HG03520 (cell line): ENCODE data around the gene HAND1.

ENCODE experiments used
- ATAC-seq: cut with Tn5 transposase; IDR thresholded peaks from one replicate; pipeline ENCODE4 v1.9.1; 2021; ENCODE audit warnings: mild to moderate bottlenecking, moderate library complexity; ENCODE audit not compliant: unreplicated experiment

HAND1 gene

GRCh38 chr5:154506049-154506715 is 28.2 kb upstream of the HAND1 start:
- ATAC-seq = no peak

DNA sequence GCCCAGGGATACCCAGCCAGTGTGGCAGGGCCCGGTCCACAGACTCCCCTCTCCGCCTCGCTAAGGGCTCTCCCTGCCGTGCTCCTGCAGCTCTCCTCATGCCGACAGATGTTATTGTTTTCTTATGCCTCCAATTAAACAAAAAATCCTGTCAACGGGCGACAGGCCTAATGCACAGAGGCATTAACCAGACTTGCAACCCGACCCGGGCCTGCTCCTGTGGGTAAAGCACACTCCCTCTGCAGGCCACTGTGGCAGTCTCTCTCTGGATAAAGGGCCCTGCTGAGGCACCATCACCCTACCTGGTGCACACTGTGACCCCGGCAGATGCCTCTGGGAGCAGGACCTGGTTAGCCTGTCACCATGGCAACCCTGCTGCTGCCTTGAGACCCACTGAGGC is 27.5 kb upstream of the HAND1 start:
- ATAC-seq = no peak

DNA sequence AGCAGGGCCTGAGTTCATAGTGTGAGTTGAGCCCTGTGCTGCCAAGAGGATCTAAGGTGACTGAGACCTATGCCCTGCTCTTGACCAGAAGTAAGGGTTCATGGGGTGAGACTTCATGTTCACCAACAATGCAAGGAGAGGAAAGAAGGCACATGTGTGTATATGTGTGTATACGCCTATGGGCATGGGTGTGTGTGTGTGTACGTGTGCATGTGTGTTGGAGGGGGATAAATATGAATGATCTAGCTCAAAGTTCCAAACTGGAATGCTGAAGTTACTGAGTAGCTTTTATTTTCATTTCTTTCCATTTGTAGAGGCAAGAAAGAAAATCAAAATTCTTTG is 25.6 kb upstream of the HAND1 start:
- no peak for ATAC-seq

DNA sequence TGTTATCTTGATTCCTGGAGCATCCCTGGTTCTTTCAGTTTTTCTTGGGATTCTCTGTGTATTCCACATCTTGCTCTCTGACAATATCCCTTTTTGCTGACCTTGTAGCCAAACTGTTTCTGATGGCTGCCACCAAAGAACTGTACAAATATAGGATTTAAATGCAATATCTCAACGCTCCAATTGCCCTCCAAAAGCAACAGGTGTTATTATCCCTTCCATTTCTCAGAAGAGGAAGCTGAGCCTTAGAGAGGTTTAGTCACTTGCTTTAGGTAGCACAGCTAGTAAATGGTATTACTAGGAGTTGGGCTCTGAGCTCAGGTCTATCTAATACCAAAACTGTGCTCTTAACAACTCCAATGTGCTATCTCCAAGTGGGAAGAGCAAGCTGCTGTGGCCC is 24.2 kb upstream of the HAND1 start:
- ATAC-seq = no peak

DNA sequence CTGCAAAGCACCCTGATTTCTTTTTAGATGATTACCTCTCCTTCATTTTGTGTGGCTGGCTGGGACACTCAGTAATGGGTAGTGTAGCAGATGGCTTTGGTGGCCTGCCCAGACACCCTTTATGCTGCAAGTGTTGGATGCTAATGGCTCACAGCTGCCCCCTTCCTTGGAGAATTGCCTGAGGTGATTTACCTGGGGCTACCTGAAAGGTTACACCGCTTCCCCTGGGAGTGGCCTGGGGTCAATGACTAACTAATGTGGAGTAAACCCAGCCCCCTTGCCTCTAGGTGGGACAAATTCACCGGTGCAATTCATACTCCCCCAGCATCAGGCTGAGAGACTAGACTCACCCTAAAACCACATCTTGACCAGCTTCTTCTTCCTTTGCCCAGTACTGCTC is 23.5 kb upstream of the HAND1 start:
- no peak for ATAC-seq

GRCh38 chr5:154498994-154499393 is 21.0 kb upstream of the HAND1 start:
- no peak for ATAC-seq

DNA sequence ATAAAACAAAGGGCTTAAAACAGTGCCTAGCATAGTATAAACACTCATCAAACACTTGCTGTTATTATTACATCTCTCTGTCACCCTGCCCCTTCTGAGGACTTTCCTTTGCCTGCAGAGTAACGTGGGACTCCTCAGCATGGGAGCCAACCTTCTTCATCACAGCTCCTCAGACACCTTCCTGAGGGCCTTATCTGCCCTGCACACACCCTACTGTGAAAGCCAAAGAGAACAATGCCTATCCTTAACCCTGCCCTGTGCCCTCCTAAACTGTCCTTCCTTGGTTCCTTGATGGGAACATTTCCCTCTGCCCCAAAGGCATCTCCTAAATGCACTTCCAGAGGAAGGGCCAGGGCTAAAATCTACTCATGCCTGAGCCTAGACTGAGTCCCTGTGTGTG is 20.6 kb upstream of the HAND1 start:
- ATAC-seq = no peak

DNA sequence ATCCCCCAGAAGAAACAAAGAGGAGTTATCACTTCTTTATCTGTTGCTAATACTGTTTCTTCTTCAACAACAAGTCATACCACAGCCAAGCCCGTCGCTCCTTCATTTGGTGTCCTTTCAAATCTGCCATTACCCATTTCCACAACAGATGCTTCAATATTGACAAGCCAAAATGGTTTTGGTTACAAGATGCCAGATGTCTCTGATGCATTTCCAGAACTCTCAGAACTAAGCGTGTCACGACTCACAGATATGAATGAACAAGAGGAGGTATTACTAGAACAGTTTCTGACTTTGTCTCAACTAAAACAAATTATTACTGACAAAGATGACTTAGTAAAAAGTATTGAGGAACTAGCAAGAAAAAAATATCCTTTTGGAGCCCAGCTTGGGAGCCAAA is 16.0 kb upstream of the HAND1 start:
- ATAC-seq = no peak

DNA sequence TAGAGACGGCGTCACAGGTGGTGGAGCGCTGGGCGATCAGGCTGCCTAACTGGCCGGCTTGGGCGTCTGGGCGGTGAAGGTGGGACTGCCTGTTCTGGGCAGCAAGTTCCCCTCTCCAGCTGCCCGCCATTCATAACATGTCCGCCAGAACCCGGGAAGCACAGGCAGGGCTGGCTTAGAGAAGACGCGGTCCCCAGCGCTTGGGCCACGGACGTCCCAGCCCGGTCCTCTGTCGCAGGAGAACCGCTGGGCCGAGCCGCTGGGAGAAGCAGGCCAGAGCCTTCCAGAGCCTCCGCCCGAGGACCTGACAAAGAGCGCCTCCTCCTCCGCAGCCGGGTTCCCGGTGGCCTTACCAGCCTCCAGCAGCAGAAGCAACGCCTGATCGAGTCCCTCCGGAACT is 15.2 kb upstream of the HAND1 start:
- ATAC-seq = no peak

DNA sequence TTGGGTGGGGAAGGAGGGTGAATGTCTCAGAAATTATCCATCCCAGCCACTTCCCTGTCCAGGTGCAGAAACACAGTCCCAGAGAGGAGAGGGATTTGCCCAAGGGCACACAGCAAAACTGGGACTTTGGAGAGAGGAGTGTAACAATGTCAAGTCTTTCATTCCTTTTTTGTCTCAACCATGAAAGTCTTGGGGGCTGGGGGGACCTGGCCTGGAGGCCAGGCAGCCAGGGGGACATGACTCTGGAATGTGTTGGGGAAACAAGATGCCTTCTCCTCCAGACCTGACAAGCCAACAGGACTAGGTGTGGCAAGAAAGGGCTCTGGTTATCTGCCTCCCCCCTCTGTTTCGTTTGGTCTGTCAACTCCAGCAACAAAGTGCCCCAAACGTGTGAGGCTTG is 13.9 kb upstream of the HAND1 start:
- no peak for ATAC-seq

DNA sequence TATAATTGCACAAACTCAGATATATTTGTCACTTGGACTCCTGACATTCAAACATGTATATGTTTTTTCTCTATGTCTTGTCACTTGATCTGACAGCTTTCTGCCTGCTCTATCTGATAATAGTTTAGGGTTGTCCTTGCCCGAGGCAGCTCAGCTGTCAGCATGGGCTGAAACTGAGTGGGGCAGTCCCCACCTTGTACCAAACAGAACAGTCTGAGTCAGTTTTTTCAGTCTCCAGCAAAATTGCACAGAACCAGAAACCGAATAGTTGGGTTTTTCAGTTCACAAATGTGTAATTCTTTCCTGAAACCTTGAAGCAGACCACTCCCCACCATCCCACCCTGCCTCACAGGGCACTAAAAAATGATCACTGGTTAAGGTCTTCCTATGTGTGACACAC is 9.5 kb upstream of the HAND1 start:
- ATAC-seq = peak; percentile 100

DNA sequence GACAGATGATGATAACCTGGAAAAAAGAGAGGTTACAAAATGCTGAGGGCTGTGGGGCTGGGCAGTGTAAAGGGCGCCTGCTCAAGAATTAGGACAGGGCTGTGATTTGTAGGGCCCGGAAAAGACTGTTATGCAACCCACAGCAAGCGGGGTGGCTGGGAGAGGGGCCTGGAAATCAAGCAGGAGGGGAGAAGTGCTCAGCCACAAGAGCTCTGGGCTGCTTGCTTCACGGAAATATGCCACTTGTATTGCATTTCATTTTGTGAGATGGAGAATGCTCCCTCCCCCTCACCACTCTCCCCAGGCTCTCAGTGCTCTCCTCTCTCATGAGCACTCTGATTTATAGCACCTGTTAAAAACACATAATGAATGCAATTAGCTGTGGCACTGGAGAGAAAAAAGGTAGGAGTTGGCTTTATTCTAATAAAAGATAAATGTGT is 8.4 kb upstream of the HAND1 start:
- ATAC-seq = no peak

DNA sequence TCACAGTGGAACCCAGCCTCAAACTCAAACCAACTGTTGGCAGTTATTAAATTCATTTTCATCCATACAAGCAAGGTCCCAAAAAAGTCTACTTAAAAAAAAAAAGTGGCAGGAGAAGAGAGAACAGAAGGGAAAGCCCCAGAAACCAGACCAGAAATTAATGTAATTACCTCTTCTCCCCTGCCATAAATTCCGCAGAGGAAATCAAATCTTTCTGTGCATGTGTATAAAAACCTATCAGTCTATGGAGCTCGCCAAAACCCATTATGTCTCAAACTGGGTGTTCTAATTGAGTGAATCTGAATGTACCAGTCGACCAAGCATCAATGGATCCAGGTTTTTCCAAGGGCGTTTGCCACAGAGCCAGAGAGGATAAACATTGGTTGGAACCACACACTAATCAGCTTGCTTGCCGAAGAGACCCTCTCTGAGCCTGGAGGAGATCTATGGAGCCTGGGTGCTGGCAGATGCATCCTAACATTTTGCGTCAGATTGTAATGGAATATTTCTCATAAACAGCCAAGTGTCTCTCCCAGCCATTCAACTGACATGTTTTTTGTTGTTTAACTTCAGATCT is 7.9 kb upstream of the HAND1 start:
- no peak for ATAC-seq

GRCh38 chr5:154485096-154485491 is 7.1 kb upstream of the HAND1 start:
- no peak for ATAC-seq

DNA sequence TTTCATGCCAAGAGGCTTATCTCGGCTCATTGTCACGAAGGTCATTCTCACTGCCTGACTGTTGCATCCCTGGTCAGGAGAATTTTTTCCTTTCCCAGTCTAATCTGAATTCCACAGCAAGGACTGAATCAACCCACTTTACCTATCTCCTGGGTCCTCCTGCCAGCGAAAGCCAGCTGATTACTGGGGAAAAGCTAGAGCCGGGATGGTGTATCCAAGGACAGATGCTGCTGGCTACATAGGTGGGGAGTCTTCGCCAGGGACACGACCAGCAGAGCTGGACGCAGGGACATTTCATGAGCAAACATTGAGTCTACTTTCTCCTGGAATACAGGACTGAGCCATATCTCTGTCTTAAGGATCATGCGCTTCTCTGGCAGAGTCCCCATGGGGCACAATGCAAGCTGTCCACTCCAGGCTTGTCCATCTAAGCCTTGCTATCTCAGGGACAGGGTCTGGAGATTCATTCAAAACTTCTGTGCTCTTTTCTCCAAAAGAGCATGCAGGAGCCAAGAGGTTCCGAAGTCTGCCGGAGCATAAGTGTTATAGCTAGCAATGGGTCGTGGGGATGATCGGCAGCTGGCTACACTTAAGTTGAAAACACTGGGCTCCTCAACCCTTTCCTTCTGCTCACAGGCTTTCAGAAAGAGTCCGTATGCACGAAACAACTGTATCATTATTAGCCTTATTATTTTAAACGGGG is 6.5 kb upstream of the HAND1 start:
- ATAC-seq = no peak

GRCh38 chr5:154483654-154484392 is 5.8 kb upstream of the HAND1 start:
- no peak for ATAC-seq

DNA sequence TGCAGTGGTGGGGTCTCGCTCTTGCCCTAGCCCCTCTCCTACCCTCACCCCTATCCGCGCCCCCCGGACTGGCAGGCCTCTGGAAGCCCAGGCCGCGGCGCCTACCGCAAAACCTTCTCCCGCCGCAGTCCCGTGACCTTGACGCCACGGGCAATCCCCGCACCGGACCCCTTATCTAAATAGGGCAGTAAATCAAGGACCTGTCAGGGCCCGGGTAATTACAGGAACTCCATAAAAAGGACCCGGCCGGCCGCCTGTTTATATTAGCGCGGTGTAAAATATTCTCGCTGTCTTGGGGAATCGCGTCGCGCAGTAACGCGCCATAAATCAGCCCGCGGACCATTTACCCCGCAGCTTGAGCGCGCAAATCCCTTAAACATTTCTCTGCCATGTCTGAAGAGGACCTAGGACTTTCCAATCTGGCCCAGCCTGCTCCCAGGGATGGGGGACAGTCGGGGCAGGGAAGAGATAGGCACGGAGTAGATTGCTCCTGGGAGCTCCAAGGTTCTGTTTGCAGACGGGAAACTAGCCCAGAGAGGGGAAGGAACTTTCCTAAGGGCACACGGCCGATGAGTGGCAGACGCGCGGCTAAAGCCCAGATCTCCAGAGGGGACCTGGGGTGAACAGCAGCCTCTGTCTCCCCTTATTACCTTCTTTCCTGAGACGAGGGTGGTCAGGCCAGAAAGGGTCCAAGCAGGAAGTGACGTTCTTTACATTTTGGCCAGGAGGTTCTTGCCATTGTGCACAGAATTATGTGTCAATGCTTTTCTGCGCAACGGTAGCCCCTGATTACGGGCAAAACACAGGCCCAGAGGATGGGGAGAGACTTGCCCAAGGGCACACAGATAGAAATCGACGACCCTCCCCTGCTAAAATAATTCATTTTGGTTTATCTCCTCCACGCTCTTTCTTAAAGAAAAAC is 4.8 kb upstream of the HAND1 start:
- no peak for ATAC-seq

- no peak for ATAC-seq
Measured at GRCh38 chr5:154481584-154482381, 3.8 kb upstream of the HAND1 start.

GRCh38 chr5:154480847-154481246 is 2.8 kb upstream of the HAND1 start:
- no peak for ATAC-seq
